HG03354 (cell line): Measurements from ENCODE around the gene IPO7.
"Not testable (repeated sequence)": the region's sequence is repeated elsewhere in the genome, so short reads cannot be mapped to it uniquely, and the experiment has no call there.

Experiments
- ATAC-seq: cut with Tn5 transposase; IDR thresholded peaks from one replicate; pipeline ENCODE4 v1.9.1; 2021; ENCODE audit warnings: mild to moderate bottlenecking; ENCODE audit not compliant: unreplicated experiment, poor library complexity, severe bottlenecking

IPO7 gene

GRCh38 chr11:9397746-9398680 lies 13.6 kb downstream of the IPO7 start:
- no peak for ATAC-seq

- no peak for ATAC-seq
Measured at GRCh38 chr11:9399466-9399865, 15.0 kb downstream of the IPO7 start.

GRCh38 chr11:9401884-9402283 lies 17.4 kb downstream of the IPO7 start:
- not testable (repeated sequence) for ATAC-seq

GRCh38 chr11:9428706-9429105 lies 44.3 kb downstream of the IPO7 start:
- no peak for ATAC-seq

- ATAC-seq, result no peak
Measured at GRCh38 chr11:9438611-9439010, 54.2 kb downstream of the IPO7 start.

GRCh38 chr11:9446230-9446629 lies 61.8 kb downstream of the IPO7 start:
- ATAC-seq, result no peak

- no peak for ATAC-seq
Measured at GRCh38 chr11:9448576-9449352, 64.3 kb downstream of the IPO7 start.

- ATAC-seq, result not testable (repeated sequence)
Measured at GRCh38 chr11:9452023-9452422, 67.6 kb downstream of the IPO7 start.

- ATAC-seq, result no peak
Measured at GRCh38 chr11:9455722-9456121, 71.3 kb downstream of the IPO7 start.

GRCh38 chr11:9459667-9460321 lies 75.3 kb downstream of the IPO7 start:
- no peak for ATAC-seq

- ATAC-seq, result peak; percentile 89
Measured at GRCh38 chr11:9460322-9461062, 76.0 kb downstream of the IPO7 start, which contains the start of gene ZNF143. Gene ZNF143 (plus strand): TSS chr11:9461012. CDS start chr11:9471309, 10,297 bp downstream.

- peak; percentile 61 for ATAC-seq
Measured at GRCh38 chr11:9461063-9461759, 76.8 kb downstream of the IPO7 start.

- ATAC-seq, result no peak
Measured at GRCh38 chr11:9461760-9462134, 77.3 kb downstream of the IPO7 start.

GRCh38 chr11:9462172-9462799 lies 77.8 kb downstream of the IPO7 start:
- no peak for ATAC-seq

GRCh38 chr11:9462806-9463537 lies 78.5 kb downstream of the IPO7 start:
- ATAC-seq, result no peak

GRCh38 chr11:9470765-9471164 lies 86.3 kb downstream of the IPO7 start:
- no peak for ATAC-seq

GRCh38 chr11:9473408-9473807 lies 89.0 kb downstream of the IPO7 start:
- no peak for ATAC-seq

- no peak for ATAC-seq
Measured at GRCh38 chr11:9479899-9480298, 95.4 kb downstream of the IPO7 start.
